Ovary (tissue), 9 donors: ENCODE results near the gene P2RX2. TPM values are rescaled to one million over a fixed set of nuclear protein-coding genes. Genes with fewer than 3 reads are reported as not detected.

Experiments
- DNase-seq, 5 donors: peaks; one replicate each; pipeline ENCODE4 v3.0.0-alpha.2; 2019 to 2020
- H3K27ac ChIP-seq, 2 donors: fragments of 200-600 bp; one replicate each; pipeline versions ENCODE4 v1.5.1 to v1.8.0; 2019 to 2022
- H3K27me3 ChIP-seq: fragments of 200-600 bp; one replicate; pipeline ENCODE4 v1.8.0; 2022
- H3K36me3 ChIP-seq: fragments of 200-600 bp; sonication (generic); one replicate; pipeline ENCODE4 v1.5.1; 2019
- H3K4me1 ChIP-seq: one replicate; pipeline ENCODE4 v1.8.1; 2013; ENCODE audit warnings: mild to moderate bottlenecking, moderate library complexity; ENCODE audit not compliant: insufficient read depth
- H3K4me3 ChIP-seq: fragments of 200-600 bp; sonication (generic); one replicate; pipeline ENCODE4 v1.5.1; 2017
- H3K9me3 ChIP-seq, 2 donors: fragments of 200-600 bp in 1 of 2; sonication (generic) in 1 of 2; one replicate each; pipeline versions ENCODE4 v1.5.1 to v1.8.1; 2013 to 2019; ENCODE audit warnings: mild to moderate bottlenecking in 1 of 2, moderate library complexity in 1 of 2
- EP300 ChIP-seq: sonication (generic); formaldehyde crosslinking; IDR thresholded peaks from one replicate; pipeline ENCODE4 v1.6.1; 2017; ENCODE audit warnings: antibody characterized with exemption
- POLR2A ChIP-seq: fragments of 450-650 bp; IDR thresholded peaks from one replicate; pipeline ENCODE4 v1.6.1; 2017; ENCODE audit warnings: antibody characterized with exemption, mild to moderate bottlenecking, moderate library complexity
- WGBS, 3 donors: extraction: QIAGEN DNeasy Blood & Tissue Kit in 1 of 3; methylation state at CpG; one replicate each; pipeline versions ENCODE4 v1.1.5 to v1.1.7; 2013 to 2017; 5-methylcytosine and 5-hydroxymethylcytosine counted together
- intact Hi-C, 4 donors: fragments of 100-400 bp; cut with DNase I; formaldehyde crosslinking; loops; one replicate each; pipeline versions ENCODE4 v1.11.0 to v1.15.1; 2022 to 2023
- polyA plus RNA-seq, 2 donors: library from polyadenylated mRNA; stranded (reverse); fragments of 200-250 nt in 1 of 2; fragments of 350-450 nt in 1 of 2; fragmentation: Illumina TruSeq in 1 of 2; extraction: RNeasy Lipid Tissue Mini Kit (QIAGEN cat#74804) in 1 of 2; gene quantifications; one replicate each; pipeline ENCODE4 v1.2.3, GENCODE V29; 2013 to 2014
- total RNA-seq, 7 donors: library from RNA; depleted of rRNA in 2 of 7; stranded (reverse); fragments of >200 nt in 2 of 7; fragmentation: NEBNext Ultra II Directional in 3 of 7; extraction: Animal tissue kit (Norgen Biotek cat#: 25700) in 3 of 7; gene quantifications; one replicate each; pipeline versions ENCODE4 v1.1.0 to v1.2.4, GENCODE V29; 2016 to 2023
- TF ChIP-seq, protein P1 (sequence below), 3 donors: fragments of 450-650 bp in 2 of 3; fragments of 200-600 bp in 1 of 3; IDR thresholded peaks; one replicate each; pipeline versions ENCODE4 v1.5.1 to v1.8.0; 2016 to 2022; ENCODE audit warnings: antibody characterized with exemption in 3 of 3, mild to moderate bottlenecking in 1 of 3
- donor health status: DM: no; HTN: no; CAD: no; lungs with moderate emphysema.
- donor health status: DM: no; HTN: no; CAD: no.
- donor health status: Bipolar disorder and iron deficiency.
- donor health status: DM: yes; HTN: yes; CAD: no.
- donor health status: DM: no; HTN: no; CAD: no.
- donor health status: DM: yes; HTN: yes; CAD: no.

The P2RX2 gene
- total and polyA plus RNA-seq, 9 donors = 0.11 to 1.1 (median 0.45) TPM; not detected in 6

- TF ChIP-seq EP300 (no peak), POLR2A (no peak)
- TF ChIP-seq, protein P1, sequence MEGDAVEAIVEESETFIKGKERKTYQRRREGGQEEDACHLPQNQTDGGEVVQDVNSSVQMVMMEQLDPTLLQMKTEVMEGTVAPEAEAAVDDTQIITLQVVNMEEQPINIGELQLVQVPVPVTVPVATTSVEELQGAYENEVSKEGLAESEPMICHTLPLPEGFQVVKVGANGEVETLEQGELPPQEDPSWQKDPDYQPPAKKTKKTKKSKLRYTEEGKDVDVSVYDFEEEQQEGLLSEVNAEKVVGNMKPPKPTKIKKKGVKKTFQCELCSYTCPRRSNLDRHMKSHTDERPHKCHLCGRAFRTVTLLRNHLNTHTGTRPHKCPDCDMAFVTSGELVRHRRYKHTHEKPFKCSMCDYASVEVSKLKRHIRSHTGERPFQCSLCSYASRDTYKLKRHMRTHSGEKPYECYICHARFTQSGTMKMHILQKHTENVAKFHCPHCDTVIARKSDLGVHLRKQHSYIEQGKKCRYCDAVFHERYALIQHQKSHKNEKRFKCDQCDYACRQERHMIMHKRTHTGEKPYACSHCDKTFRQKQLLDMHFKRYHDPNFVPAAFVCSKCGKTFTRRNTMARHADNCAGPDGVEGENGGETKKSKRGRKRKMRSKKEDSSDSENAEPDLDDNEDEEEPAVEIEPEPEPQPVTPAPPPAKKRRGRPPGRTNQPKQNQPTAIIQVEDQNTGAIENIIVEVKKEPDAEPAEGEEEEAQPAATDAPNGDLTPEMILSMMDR (IDR thresholded peaks at IDR 0.05) = peak in 1 of 3 donors; percentile 51
- intact Hi-C loops = loop anchor here in 1 of 4 donors (2.0 to 10.0 kb wide), 2 partner anchors 38 to 224 kb away; no protein-coding TSS in a partner anchor
- H3K27ac ChIP-seq = no peak overlapping the region
- DNase-seq = peak in 2 of 5 donors; percentile 48 to 63
- no peaks in the 10 kb centered on the region for H3K4me1 ChIP-seq
- H3K9me3 ChIP-seq = no peaks in the 10 kb centered on the region
- no peak overlapping the region for H3K4me3 ChIP-seq
- no peaks in the 10 kb centered on the region for H3K27me3 ChIP-seq
- no peaks in the 10 kb centered on the region for H3K36me3 ChIP-seq
- 61 to 68% (median 64%) methylated on average over 25 of the region's 25 CpGs for WGBS, 3 donors
Observed at GRCh38 chr12:132638541-132639408, 20.2 kb downstream of the P2RX2 start.

DNA sequence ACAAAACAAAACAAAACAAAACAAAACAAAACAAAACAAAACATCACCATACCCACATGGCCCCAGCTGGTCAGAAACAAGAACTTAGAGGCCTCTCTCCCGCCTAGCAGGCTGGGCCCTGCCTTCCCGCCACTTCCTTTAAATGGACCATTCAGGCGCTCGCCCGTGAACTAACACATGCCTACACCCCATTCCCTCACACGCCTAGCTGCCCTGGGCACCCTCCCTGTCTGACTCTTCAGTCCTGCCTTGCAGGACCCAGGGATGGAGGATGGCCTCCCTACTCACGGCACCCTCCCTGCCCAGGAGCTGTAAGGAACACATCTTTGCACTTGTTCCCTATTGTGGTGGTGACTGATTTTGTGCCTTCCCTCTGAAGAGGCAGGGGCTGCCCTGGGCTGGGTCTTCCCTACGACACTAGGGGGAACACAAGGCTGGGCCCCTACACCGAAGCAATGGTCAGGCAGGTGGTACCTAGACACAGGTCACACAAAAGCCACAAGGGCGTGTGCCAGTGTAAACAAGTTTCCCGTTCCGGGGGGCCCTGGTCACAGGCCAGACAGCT is 21.5 kb downstream of the P2RX2 start:
- Histone ChIP-seq H3K4me3 (no peak overlapping the region), H3K27me3 (no peaks in the 10 kb centered on the region), H3K36me3 (no peaks in the 10 kb centered on the region), H3K4me1 (no peaks in the 10 kb centered on the region), H3K27ac (no peak overlapping the region), H3K9me3 (no peaks in the 10 kb centered on the region)
- 83 to 94% (median 89%) methylated on average over 12 of the region's 12 CpGs for WGBS, 3 donors
- intact Hi-C loops = loop anchor here in 2 of 4 donors (2.0 to 10.0 kb wide), 3 partner anchors 39 to 925 kb away; partner anchors contain the start of gene SFSWAP (in 1 of the 2)
- TF ChIP-seq EP300 (no peak), POLR2A (no peak)
- TF ChIP-seq, protein P1 (IDR thresholded peaks at IDR 0.05) = no peak
- no peak for DNase-seq

GRCh38 chr12:132640936-132641335 is 22.4 kb downstream of the P2RX2 start:
- no peaks in the 10 kb centered on the region for H3K36me3 ChIP-seq
- no peaks in the 10 kb centered on the region for H3K27me3 ChIP-seq
- intact Hi-C loops = loop anchor here in 1 of 4 donors (10.0 kb wide), 1 partner anchor 926 kb away; the partner anchor contains the start of gene SFSWAP
- DNase-seq = no peak
- no peaks in the 10 kb centered on the region for H3K9me3 ChIP-seq
- H3K4me1 ChIP-seq = no peaks in the 10 kb centered on the region
- H3K4me3 ChIP-seq = no peak overlapping the region
- TF ChIP-seq POLR2A = no peak
- TF ChIP-seq, protein P1 (IDR thresholded peaks at IDR 0.05) = no peak
- TF ChIP-seq EP300 = no peak
- H3K27ac ChIP-seq = no peak overlapping the region
- 82 to 95% (median 82%) methylated on average over 10 of the region's 10 CpGs for WGBS, 3 donors

DNA sequence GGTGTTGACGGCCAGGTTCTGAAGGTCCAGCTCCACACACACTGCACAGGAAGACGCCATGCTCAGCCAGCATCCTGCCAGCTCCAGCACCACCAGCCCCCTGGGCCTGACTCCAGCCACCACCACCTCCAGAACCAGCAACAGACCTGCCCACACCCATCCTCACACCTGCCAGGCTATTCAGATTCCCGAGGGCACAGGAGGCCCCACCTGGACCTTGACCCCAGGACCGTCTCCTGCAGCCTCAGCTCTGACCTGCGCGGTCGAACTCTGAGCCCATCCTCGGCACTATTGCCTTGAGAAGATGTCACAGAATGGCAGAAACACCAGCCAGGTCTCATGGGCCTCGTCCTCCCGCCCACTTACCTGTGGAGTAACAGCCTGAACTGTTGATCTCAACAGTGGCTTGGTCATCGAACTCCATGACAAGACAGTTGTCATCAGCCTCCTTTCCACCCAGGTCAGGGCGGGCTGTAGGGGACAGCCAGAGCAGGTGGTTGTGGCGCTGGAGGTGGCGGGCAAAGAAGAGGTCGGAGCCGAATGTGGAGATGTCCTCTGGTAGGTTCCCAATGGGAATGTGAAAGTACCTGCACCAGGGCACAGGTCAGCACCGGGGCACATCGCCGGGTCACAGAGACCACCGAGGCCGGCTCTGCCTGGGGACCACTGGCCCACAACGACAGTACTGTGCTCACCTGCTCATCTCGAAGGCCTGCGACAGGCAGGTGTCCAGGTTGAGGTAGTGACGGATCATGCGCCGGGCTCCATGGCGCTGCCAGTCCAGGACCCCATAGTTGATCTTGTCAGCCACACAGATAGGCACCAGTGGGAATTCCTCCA is 23.5 kb downstream of the P2RX2 start:
- Histone ChIP-seq H3K36me3 (no peaks in the 10 kb centered on the region), H3K27me3 (no peaks in the 10 kb centered on the region), H3K27ac (no peak overlapping the region), H3K4me3 (no peak overlapping the region), H3K9me3 (no peaks in the 10 kb centered on the region), H3K4me1 (no peaks in the 10 kb centered on the region)
- no peak for DNase-seq
- no peak for TF ChIP-seq EP300
- TF ChIP-seq, protein P1 (IDR thresholded peaks at IDR 0.05) = no peak
- no peak for TF ChIP-seq POLR2A
- 93 to 95% (median 94%) methylated on average over 26 to 28 of the region's 28 CpGs for WGBS, 3 donors
- intact Hi-C loops = loop anchor here in 1 of 4 donors (10.0 kb wide), 1 partner anchor 927 kb away; the partner anchor contains the start of gene SFSWAP
